Transverse colon (tissue), 4 donors: ENCODE data around the gene SNX30. TPM values are rescaled to one million over a fixed set of nuclear protein-coding genes. Genes with fewer than 3 reads are reported as not detected.

Experiments
- DNase-seq: peaks from one replicate; pipeline ENCODE4 v3.0.0-alpha.2; 2019
- H3K27ac ChIP-seq, 4 donors: fragments of 200-600 bp; sonication (generic); 2 replicates each; pipeline ENCODE4 v1.5.1; 2016 to 2018; ENCODE audit warnings: inconsistent platforms in 4 of 4
- H3K27me3 ChIP-seq: fragments of 200-600 bp; sonication (generic); 2 replicates; pipeline ENCODE4 v1.5.1; 2017; ENCODE audit warnings: inconsistent platforms
- H3K36me3 ChIP-seq, 4 donors: fragments of 200-600 bp; sonication (generic); 2 replicates each; pipeline ENCODE4 v1.5.1; 2017 to 2019; ENCODE audit warnings: inconsistent platforms in 4 of 4
- H3K4me1 ChIP-seq, 4 donors: fragments of 200-600 bp; sonication (generic); 2 replicates each; pipeline ENCODE4 v1.5.1; 2017 to 2020; ENCODE audit warnings: inconsistent platforms in 4 of 4
- H3K4me3 ChIP-seq, 4 donors: fragments of 200-600 bp; sonication (generic); 1 replicate in 1 of 4; 2 replicates in 3 of 4; pipeline versions ENCODE4 v1.5.1 to v1.6.1; 2017 to 2019; ENCODE audit warnings: inconsistent platforms in 4 of 4
- H3K9me3 ChIP-seq, 2 donors: fragments of 200-600 bp; sonication (generic); 2 replicates each; pipeline ENCODE4 v1.5.1; 2017 to 2019; ENCODE audit warnings: inconsistent platforms in 2 of 2
- CTCF ChIP-seq, 5 experiments: fragments of 200-600 bp in 3 of 5; fragments of 450-650 bp in 2 of 5; sonication (generic) in 3 of 5; IDR thresholded peaks; 1 replicate in 2 of 5; 2 replicates in 3 of 5; pipeline ENCODE4 v1.5.1; 2016 to 2017; ENCODE audit warnings: antibody characterized with exemption in 5 of 5, inconsistent platforms in 3 of 5, mild to moderate bottlenecking in 2 of 5, moderate library complexity in 1 of 5
- EP300 ChIP-seq: sonication (generic); formaldehyde crosslinking; IDR thresholded peaks from one replicate; pipeline ENCODE4 v1.6.1; 2017; ENCODE audit warnings: antibody characterized with exemption, low read depth
- POLR2A ChIP-seq: fragments of 450-650 bp; IDR thresholded peaks from one replicate; pipeline ENCODE4 v1.6.1; 2016; ENCODE audit warnings: antibody characterized with exemption, mild to moderate bottlenecking, moderate library complexity
- POLR2AphosphoS5 ChIP-seq, 3 donors: sonication (generic); formaldehyde crosslinking; IDR thresholded peaks; one replicate each; pipeline ENCODE4 v1.6.1; 2016; ENCODE audit warnings: antibody characterized with exemption in 3 of 3
- WGBS, 2 donors: methylation state at CpG; one replicate each; pipeline ENCODE4 v1.1.5; 2018; ENCODE audit warnings: low coverage in 1 of 2; 5-methylcytosine and 5-hydroxymethylcytosine counted together
- in situ Hi-C, 4 donors: fragments of 200-750 bp; cut with MboI; loops; one replicate each; pipeline versions ENCODE4 v1.15.0 to v1.15.1; 2017; ENCODE audit warnings: low sequenced_read_pairs in 3 of 4, low pct_ligation_motif_present in 1 of 4, low pct_unique_long_range_greater_than_20kb in 1 of 4
- intact Hi-C: fragments of 100-400 bp; cut with DNase I; formaldehyde crosslinking; loops from one replicate; pipeline ENCODE4 v1.15.1; 2023; ENCODE audit warnings: low total_unique reads
- total RNA-seq, 4 donors: library from RNA; depleted of rRNA; stranded (reverse); fragments of >200 nt; gene quantifications; one replicate each; pipeline ENCODE4 v1.1.0, GENCODE V29; 2016

The SNX30 gene
- total RNA-seq, 4 donors from 2014 or later = 15.7 to 46.4 (median 45.7) TPM

- intact Hi-C loops = loop anchor here (10.0 kb wide), 2 partner anchors 84 to 226 kb away; partner anchors contain the start of gene KIAA1958
- in situ Hi-C loops = loop anchor here in 2 of 4 donors (25.0 kb wide), 2 partner anchors 324 to 624 kb away; partner anchors contain the start of gene HSDL2 (in 1 of the 2)
Measured at GRCh38 chr9:112711050-112711689, 39.4 kb upstream of the SNX30 start.

GRCh38 chr9:112712678-112713077, 37.9 kb upstream of the SNX30 start:
- TF ChIP-seq EP300 (no peak), POLR2AphosphoS5 (IDR thresholded peaks at IDR 0.05) (no peak), CTCF (IDR thresholded peaks at IDR 0.05) (no peak), POLR2A (no peak)
- intact Hi-C loops = loop anchor here (10.0 kb wide), 2 partner anchors 82 to 228 kb away; partner anchors contain the start of gene KIAA1958
- Histone ChIP-seq H3K9me3 (no peaks in the 10 kb centered on the region), H3K36me3 (no peaks in the 10 kb centered on the region), H3K27ac (no peak overlapping the region), H3K4me3 (no peak overlapping the region), H3K4me1 (peaks cover 0 to 17% (median 7%) of the 10 kb centered on the region in 4 donors), H3K27me3 (no peaks in the 10 kb centered on the region)
- 95 to 100% methylated on average over 3 of the region's 3 CpGs for WGBS, 2 donors
- in situ Hi-C loops = loop anchor here in 2 of 4 donors (25.0 kb wide), 2 partner anchors 325 to 625 kb away; partner anchors contain the start of gene HSDL2 (in 1 of the 2)
- DNase-seq = no peak

More at GRCh38 chr9:112711050-112711689, 39.4 kb upstream of the SNX30 start:
- Histone ChIP-seq H3K27me3 (no peaks in the 10 kb centered on the region), H3K9me3 (no peaks in the 10 kb centered on the region), H3K27ac (no peak overlapping the region), H3K36me3 (no peaks in the 10 kb centered on the region), H3K4me1 (peaks cover 0 to 6% (median 0%) of the 10 kb centered on the region in 4 donors), H3K4me3 (no peak overlapping the region)
- DNase-seq = no peak
- 75 to 76% methylated on average over 5 to 7 of the region's 7 CpGs for WGBS, 2 donors
- TF ChIP-seq POLR2AphosphoS5 (IDR thresholded peaks at IDR 0.05) = no peak
- peak in 4 of 5 experiments; percentile 15 to 29 (median 29) for TF ChIP-seq CTCF (IDR thresholded peaks at IDR 0.05)

GRCh38 chr9:112717661-112718331, 32.8 kb upstream of the SNX30 start, which contains the start of gene INIP:
INIP (minus strand) TSS chr9:112718117; CDS start chr9:112716485, 1,632 bp downstream.
- Histone ChIP-seq H3K27ac (peak within 1 kb of the TSS; percentile 89 to 96 (median 94)), H3K27me3 (no peaks in the 10 kb centered on the region), H3K4me3 (peak within 1 kb of the TSS; percentile 54 to 97 (median 69)), H3K36me3 (no peaks in the 10 kb centered on the region), H3K4me1 (peaks cover 0 to 17% (median 11%) of the 10 kb centered on the region in 4 donors), H3K9me3 (no peaks in the 10 kb centered on the region)
- WGBS, 2 donors = 0% methylated on average over 5 to 46 of the region's 51 CpGs
- DNase-seq = peak; percentile 98
- TF ChIP-seq CTCF (IDR thresholded peaks at IDR 0.05) = peak in 2 of 5 experiments; percentile 3 to 39
- no peak for TF ChIP-seq EP300
- peak; percentile 91 for TF ChIP-seq POLR2A
- peak; percentile 86 to 94 (median 87) for TF ChIP-seq POLR2AphosphoS5 (IDR thresholded peaks at IDR 0.05)
- intact Hi-C loops = loop anchor here (10.0 kb wide), 2 partner anchors 77 to 233 kb away; partner anchors contain the start of gene KIAA1958
- in situ Hi-C loops = loop anchor here in 2 of 4 donors (25.0 kb wide), 2 partner anchors 330 to 630 kb away; partner anchors contain the start of gene HSDL2 (in 1 of the 2)

- Histone ChIP-seq H3K4me1 (peaks cover 0 to 17% (median 11%) of the 10 kb centered on the region in 4 donors), H3K27ac (peak overlapping the region in 1 of 4 donors; percentile 95), H3K27me3 (no peaks in the 10 kb centered on the region), H3K9me3 (no peaks in the 10 kb centered on the region), H3K36me3 (no peaks in the 10 kb centered on the region), H3K4me3 (no peak overlapping the region)
- 91 to 100% methylated on average over 1 of the region's 1 CpG for WGBS, 2 donors
- no peak for DNase-seq
- no peak for TF ChIP-seq EP300
- intact Hi-C loops (loop anchor here (10.0 kb wide), 2 partner anchors 76 to 234 kb away; partner anchors contain the start of gene KIAA1958), in situ Hi-C loops (loop anchor here in 2 of 4 donors (25.0 kb wide), 2 partner anchors 332 to 632 kb away; partner anchors contain the start of gene HSDL2 (in 1 of the 2))
Measured at GRCh38 chr9:112719241-112719691, 31.3 kb upstream of the SNX30 start.
